Immature natural killer cell (primary cell): ENCODE measurements around the gene MCF2L. TPM values are rescaled to one million over a fixed set of nuclear protein-coding genes. Genes with fewer than 3 reads are reported as not detected.

Experiments used
- DNase-seq, 3 donors: peaks; one replicate each; pipeline ENCODE4 v3.0.0; 2022; ENCODE audit warnings: mixed read lengths in 1 of 3
- H3K27ac Mint-ChIP-seq, 6 donors: one replicate each; pipeline ENCODE4 v1.8.0; 2020; ENCODE audit warnings: mixed read lengths in 6 of 6, mild to moderate bottlenecking in 5 of 6, inconsistent platforms in 4 of 6, moderate library complexity in 3 of 6
- H3K27me3 Mint-ChIP-seq, 3 donors: one replicate each; pipeline ENCODE4 v1.8.0; 2020 to 2021; ENCODE audit warnings: low read depth in 3 of 3, mild to moderate bottlenecking in 3 of 3, mixed read lengths in 3 of 3, moderate library complexity in 3 of 3, inconsistent platforms in 1 of 3
- H3K36me3 Mint-ChIP-seq, 3 donors: one replicate each; pipeline ENCODE4 v1.8.0; 2020; ENCODE audit warnings: mixed read lengths in 3 of 3, inconsistent platforms in 2 of 3, mild to moderate bottlenecking in 2 of 3
- H3K4me1 Mint-ChIP-seq, 2 donors: one replicate each; pipeline ENCODE4 v1.8.0; 2020; ENCODE audit warnings: inconsistent platforms in 2 of 2, mild to moderate bottlenecking in 2 of 2, mixed read lengths in 2 of 2, moderate library complexity in 1 of 2
- H3K4me3 Mint-ChIP-seq, 5 donors: one replicate each; pipeline ENCODE4 v1.8.0; 2020; ENCODE audit warnings: mild to moderate bottlenecking in 5 of 5, mixed read lengths in 5 of 5, inconsistent platforms in 3 of 5, moderate library complexity in 3 of 5
- H3K9me3 Mint-ChIP-seq, 6 donors: one replicate each; pipeline ENCODE4 v1.8.0; 2020; ENCODE audit warnings: mild to moderate bottlenecking in 6 of 6, mixed read lengths in 6 of 6, inconsistent platforms in 4 of 6, moderate library complexity in 3 of 6
- polyA plus RNA-seq, 3 donors: library from polyadenylated mRNA; unstranded; fragments of 300-500 nt; fragmentation: Illumina TruSeq; gene quantifications; one replicate each; pipeline ENCODE4 v1.2.3, GENCODE V29; 2021

The MCF2L gene
- polyA plus RNA-seq, 3 donors from 2014 or later: 0.82 TPM; not detected in 2

DNA sequence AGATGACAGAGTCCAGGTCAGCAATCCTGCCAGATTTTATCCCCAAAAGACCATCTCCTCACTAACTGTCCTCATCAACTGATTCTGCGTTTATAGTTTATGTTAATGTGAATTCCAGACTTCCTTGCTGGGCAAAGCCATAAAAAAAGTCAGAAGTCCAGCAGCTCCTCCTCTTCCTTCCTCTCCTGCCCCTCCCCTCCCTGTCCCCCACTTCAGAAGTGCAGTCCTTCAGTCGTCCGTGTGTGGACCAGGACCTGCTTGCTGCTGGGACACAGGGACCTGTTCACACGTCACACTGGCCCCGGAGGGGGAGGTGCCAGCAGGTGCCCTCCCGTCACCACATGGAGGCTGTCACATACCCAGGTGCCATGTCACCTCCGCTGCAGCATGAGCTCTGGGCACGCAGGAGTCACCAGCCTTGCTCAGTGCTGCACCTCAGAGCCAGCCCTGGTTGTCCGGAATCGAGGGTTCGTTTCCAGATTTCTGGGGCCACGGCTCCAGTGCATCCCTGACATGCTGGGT is 4.0 kb upstream of the MCF2L start:
- Mint-ChIP-seq H3K9me3 (no peaks in the 10 kb centered on the region), H3K4me1 (peaks cover 15 to 17% of the 10 kb centered on the region in 2 donors), H3K36me3 (no peaks in the 10 kb centered on the region), H3K27me3 (peaks cover 8 to 12% (median 11%) of the 10 kb centered on the region in 3 donors), H3K4me3 (no peak overlapping the region), H3K27ac (no peak overlapping the region)
- DNase-seq: no peak

DNA sequence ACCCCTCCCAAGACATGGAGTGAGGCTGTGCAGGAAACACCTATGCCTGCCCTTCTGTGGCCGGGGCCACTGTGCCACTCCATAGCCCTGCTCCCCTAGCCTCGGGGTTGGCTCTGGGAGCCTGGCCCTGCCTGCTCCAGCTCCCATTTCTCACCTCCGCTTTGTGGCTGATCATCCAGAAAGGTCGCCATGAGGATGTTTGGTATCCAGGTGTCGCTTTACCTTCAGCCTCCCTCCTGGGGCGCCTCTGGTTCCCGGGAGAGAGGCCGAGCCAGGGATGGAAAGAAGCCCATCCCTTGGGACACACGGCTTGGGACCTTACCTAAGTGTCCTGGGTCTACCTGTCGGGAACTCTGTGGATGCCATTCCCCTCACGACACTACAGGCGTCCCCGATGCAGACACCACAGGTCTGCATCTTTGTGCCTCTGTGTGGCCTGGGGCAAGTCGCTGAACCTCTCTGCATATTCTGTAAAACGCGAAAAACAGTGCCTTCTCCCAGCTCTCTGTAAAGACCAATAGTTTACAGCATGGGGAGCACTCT is 3.4 kb upstream of the MCF2L start:
- peak overlapping the region in 3 of 5 donors; percentile 7 to 19 (median 8) for H3K4me3 Mint-ChIP-seq

DNA sequence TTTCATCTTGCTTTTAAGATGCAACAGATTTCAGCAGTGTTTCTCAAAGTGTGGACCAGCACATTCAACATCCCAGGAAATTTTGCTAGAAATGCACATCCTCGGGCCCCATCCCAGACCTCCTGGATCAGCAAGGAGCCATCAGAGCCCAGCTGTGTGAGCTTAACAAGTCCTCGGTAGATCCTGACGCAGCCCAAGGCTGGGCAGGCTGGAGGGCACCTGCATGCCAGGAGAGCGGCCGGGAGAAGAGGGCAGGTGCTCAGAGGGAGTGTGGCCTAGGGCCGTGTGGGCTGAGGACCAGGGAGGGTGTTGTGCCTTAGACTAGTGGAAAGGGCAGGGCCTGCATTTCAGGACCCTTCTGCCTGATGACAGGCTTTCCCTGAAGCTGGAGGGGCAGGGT is 2.2 kb upstream of the MCF2L start:
- Mint-ChIP-seq H3K9me3 (no peaks in the 10 kb centered on the region), H3K36me3 (no peaks in the 10 kb centered on the region), H3K4me3 (peak overlapping the region in 1 of 5 donors; percentile 7), H3K27ac (no peak overlapping the region), H3K27me3 (peaks cover 11 to 16% (median 15%) of the 10 kb centered on the region in 3 donors), H3K4me1 (peaks cover 20% of the 10 kb centered on the region in 2 donors)
- no peak for DNase-seq

More for the DNA sequence above, 3.4 kb upstream of the MCF2L start:
- Mint-ChIP-seq H3K4me1 (peaks cover 20% of the 10 kb centered on the region in 2 donors), H3K27me3 (peaks cover 11 to 17% (median 14%) of the 10 kb centered on the region in 3 donors), H3K36me3 (no peaks in the 10 kb centered on the region), H3K27ac (no peak overlapping the region), H3K9me3 (no peaks in the 10 kb centered on the region)
- DNase-seq: no peak

DNA sequence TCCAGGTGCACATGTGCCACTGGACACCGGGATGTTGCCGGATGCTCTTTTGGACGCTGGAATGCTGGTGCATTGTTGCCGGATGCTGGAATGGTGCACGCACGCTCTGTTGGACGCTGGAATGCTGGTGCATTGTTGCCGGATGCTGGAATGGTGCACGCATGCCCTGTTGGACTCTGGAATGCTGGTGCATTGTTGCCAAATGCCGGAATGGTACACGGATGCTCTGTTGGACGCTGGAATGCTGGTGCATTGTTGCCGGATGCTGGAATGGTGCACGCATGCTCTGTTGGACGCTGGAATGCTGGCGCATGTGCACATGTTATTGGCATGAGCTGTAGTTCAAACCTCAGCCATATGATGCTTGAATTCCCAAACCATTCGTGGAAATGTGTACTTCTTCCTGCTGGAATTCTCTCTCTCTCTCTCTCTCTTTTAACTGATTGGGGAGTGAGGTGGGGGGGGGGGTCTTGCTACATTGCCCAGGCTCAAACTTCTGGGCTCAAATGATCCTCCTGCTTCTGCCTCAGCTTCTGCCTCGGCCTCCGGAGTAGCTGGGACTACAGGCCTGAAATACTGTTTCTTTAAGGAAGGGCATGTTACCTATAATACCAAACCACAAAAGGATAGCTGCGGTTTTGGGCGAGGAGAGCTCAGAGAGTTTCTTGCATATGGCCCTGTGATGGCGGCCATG is 1.2 kb upstream of the MCF2L start:
- Mint-ChIP-seq H3K27me3 (peaks cover 11 to 16% (median 16%) of the 10 kb centered on the region in 3 donors), H3K9me3 (no peaks in the 10 kb centered on the region)

DNA sequence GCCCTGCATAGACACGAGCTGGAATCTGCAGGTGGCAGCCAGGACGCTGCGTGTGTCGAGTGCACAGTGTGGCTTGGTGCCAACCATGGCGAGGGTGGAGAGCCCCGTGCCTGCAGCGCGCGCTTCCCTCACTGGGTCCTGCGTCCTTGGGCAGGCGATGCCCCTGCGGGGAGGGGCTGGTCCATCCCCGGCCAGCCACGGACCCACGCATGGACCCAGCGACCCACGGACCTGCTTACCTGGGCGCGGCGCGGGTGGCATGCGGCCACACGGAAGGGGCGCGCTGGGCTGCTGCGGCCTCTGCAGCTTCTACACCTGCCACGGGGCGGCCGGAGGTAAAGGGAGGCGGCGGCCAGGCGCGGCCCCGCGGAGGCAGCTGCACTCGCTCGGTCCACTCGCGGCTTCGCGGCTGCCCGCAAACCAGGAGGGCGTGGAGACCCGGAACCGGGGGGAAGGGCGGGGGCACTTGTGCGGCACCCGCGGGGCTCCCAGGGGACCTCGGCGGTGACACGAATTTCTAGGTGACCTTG is 569 bp upstream of the MCF2L start:
- peaks cover 0 to 4% (median 0%) of the 10 kb centered on the region in 3 donors for H3K36me3 Mint-ChIP-seq
- peaks cover 11 to 16% (median 16%) of the 10 kb centered on the region in 3 donors for H3K27me3 Mint-ChIP-seq
- peak overlapping the region in 2 of 6 donors; percentile 62 to 64 for H3K27ac Mint-ChIP-seq
- H3K4me3 Mint-ChIP-seq: peak overlapping the region; percentile 63 to 80 (median 75)
- peaks cover 20% of the 10 kb centered on the region in 2 donors for H3K4me1 Mint-ChIP-seq
- no peaks in the 10 kb centered on the region for H3K9me3 Mint-ChIP-seq
- DNase-seq: peak; percentile 17 to 57 (median 51)

More for the DNA sequence above, 1.2 kb upstream of the MCF2L start:
- Mint-ChIP-seq H3K4me1 (peaks cover 20% of the 10 kb centered on the region in 2 donors), H3K4me3 (peak overlapping the region; percentile 63 to 80 (median 75)), H3K36me3 (peaks cover 0 to 4% (median 0%) of the 10 kb centered on the region in 3 donors), H3K27ac (peak overlapping the region in 2 of 6 donors; percentile 62 to 65)
- DNase-seq: no peak

DNA sequence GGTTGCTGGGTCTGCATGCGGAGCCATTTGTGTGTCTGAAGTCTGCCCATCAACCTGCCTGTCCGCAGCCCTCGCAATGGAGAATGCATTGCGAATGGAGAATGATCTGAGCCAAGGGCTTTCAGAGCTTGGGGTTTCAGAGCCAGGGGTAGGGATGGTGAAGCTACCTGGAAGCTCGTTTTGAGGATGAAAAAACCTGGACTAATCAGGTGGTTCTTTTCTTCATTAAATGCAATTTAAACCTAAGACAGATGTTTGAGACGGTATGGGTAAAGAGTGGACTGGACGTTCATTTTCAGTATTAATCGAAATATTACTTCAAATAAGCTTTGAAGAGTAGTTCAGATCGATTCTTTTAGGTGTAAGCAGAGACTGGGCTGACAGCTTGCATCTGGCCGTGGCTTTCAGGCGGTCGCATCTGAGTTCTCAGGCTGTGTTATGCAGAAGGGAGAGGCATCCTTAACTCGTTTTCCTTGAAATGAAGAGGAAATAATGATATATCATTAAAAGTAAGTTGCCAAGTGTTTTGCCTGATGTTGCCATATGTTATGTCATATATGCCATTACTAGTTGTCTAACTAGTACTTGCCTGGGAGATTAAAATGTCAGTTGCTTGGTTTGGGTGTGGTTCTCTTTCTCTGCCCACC is 801 bp downstream of the MCF2L start:
- peaks cover 0 to 1% (median 0%) of the 10 kb centered on the region in 6 donors for H3K9me3 Mint-ChIP-seq
- H3K4me3 Mint-ChIP-seq: peak overlapping the region; percentile 83 to 92 (median 87)
- no peak for DNase-seq
- peaks cover 20% of the 10 kb centered on the region in 2 donors for H3K4me1 Mint-ChIP-seq
- peaks cover 0 to 4% (median 0%) of the 10 kb centered on the region in 3 donors for H3K36me3 Mint-ChIP-seq
- H3K27me3 Mint-ChIP-seq: peaks cover 11 to 16% (median 15%) of the 10 kb centered on the region in 3 donors
- peak overlapping the region in 5 of 6 donors; percentile 63 to 86 (median 75) for H3K27ac Mint-ChIP-seq

DNA sequence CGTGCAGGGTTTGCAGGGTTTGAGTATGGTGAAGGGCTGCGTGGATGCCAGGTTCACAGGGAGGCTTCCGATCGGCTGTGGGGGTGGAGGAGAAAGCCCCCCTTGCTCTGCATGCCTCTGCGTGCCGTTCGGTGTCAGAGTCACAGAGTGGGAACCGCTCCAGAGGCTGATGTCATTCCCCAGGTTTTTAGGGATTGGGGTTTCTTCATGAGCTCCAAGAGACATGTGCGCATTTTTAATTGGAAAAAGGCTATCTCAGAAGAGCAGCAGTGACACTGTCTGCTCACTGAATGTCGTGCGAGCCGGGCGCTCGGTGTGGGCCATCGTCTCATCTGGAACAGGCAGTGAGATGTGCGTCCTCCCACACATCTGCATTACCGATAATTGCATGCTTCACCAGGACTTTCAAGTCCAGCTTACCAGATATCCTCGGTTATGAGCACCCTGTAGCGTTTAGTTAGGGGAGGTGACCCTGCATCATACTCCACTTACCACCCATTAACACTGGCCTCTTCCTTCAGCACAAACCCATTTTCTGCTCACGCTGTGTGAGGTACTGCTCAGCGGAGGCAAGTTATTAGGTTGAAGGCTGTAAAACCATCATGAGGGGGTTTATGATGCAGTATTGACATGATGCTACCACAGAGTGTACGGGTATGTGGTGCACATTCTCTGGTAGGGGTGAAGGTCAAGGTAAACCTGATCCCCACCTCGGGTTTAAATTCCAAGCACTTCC is 1.7 kb downstream of the MCF2L start:
- H3K9me3 Mint-ChIP-seq: peaks cover 0 to 1% (median 0%) of the 10 kb centered on the region in 6 donors
- peaks cover 0 to 4% (median 0%) of the 10 kb centered on the region in 3 donors for H3K36me3 Mint-ChIP-seq
- peaks cover 11 to 19% (median 15%) of the 10 kb centered on the region in 3 donors for H3K27me3 Mint-ChIP-seq
- H3K4me1 Mint-ChIP-seq: peaks cover 20% of the 10 kb centered on the region in 2 donors
- no peak for DNase-seq
- H3K4me3 Mint-ChIP-seq: peak overlapping the region in 3 of 5 donors; percentile 34 to 92 (median 85)
- peak overlapping the region in 1 of 6 donors; percentile 18 for H3K27ac Mint-ChIP-seq

DNA sequence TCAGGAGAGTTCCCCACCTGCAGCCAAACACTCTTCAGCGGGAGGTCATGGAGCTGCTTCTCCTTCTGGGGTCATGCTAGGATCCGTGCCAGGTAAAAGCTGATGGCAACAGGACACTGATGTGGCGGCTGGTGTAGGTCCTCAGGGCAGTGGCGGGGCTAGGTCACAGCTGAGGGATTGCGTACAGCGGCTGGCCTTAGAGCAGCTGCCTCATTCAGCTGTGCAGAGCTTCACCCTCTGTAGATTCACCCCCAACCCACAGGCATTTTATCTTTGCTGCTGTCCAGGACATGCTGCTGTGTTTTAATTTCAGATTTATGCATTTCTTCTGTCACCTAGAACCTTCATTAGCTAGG is 2.3 kb downstream of the MCF2L start:
- peaks cover 0 to 1% (median 0%) of the 10 kb centered on the region in 6 donors for H3K9me3 Mint-ChIP-seq
- no peak for DNase-seq
- peaks cover 11 to 22% (median 16%) of the 10 kb centered on the region in 3 donors for H3K27me3 Mint-ChIP-seq
- peak overlapping the region in 1 of 5 donors; percentile 29 for H3K4me3 Mint-ChIP-seq
- H3K36me3 Mint-ChIP-seq: peaks cover 0 to 4% (median 0%) of the 10 kb centered on the region in 3 donors
- no peak overlapping the region for H3K27ac Mint-ChIP-seq
- peaks cover 18 to 20% of the 10 kb centered on the region in 2 donors for H3K4me1 Mint-ChIP-seq

DNA sequence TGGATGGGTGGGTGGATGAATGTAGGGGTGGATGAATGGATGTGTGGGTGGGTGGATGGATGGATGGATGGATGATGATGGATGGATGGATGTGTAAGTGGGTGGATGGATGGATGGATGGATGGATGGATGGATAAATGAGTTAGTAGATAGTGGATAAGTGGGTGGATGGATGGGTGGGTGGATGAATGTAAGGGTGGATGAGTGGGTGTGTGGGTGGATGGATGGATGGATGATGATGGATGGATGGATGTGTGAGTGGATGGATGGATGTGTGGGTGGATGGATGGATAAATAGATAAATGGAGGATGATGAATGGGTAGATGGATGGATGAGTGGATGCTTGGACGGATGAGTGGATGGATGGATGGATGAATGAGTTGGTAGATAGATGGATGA is 3.2 kb downstream of the MCF2L start:
- Mint-ChIP-seq H3K36me3 (peaks cover 0 to 4% (median 0%) of the 10 kb centered on the region in 3 donors), H3K4me1 (peaks cover 18 to 20% of the 10 kb centered on the region in 2 donors), H3K27ac (no peak overlapping the region), H3K9me3 (peaks cover 0 to 1% (median 0%) of the 10 kb centered on the region in 6 donors), H3K4me3 (no peak overlapping the region), H3K27me3 (peaks cover 15 to 22% (median 16%) of the 10 kb centered on the region in 3 donors)
- no peak for DNase-seq

DNA sequence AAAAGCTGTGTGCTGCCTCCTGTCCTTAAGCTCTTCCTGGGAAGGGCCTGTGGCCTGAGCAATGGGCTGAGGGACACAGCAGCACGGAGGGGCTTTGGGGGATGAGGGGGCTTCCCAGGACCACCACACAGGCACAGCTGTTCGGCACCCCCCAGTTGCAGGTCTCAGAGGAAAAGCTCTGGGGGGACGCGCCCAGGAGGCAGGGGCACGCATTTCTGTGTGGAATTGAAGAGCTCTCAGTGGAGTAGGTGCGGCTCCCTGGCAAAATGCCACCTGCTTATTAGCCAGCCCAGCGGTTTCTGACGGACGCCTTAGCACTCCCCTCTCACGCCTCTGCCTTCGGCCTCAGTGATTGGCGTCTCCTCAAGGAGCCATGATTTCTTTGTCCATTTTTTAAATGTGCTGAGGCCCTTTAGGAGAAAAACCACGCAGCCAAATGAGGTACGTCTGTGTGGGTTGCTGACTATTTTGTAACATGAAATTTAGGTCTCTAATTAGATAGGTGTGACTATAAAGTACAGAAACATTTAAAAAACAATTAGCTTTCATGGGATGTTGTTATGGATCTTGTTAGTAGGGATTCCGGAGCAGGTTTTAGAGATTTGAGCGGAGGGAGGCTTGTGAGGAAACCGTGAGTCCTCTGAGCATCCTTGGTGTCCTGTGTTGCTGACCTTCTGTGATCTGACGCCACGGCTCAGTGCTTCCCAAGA is 4.0 kb downstream of the MCF2L start:
- peaks cover 0 to 1% (median 0%) of the 10 kb centered on the region in 6 donors for H3K9me3 Mint-ChIP-seq
- H3K27ac Mint-ChIP-seq: no peak overlapping the region
- peaks cover 16 to 18% of the 10 kb centered on the region in 2 donors for H3K4me1 Mint-ChIP-seq
- no peak for DNase-seq
- peaks cover 15 to 21% (median 18%) of the 10 kb centered on the region in 3 donors for H3K27me3 Mint-ChIP-seq
- peaks cover 0 to 4% (median 0%) of the 10 kb centered on the region in 3 donors for H3K36me3 Mint-ChIP-seq
- no peak overlapping the region for H3K4me3 Mint-ChIP-seq

DNA sequence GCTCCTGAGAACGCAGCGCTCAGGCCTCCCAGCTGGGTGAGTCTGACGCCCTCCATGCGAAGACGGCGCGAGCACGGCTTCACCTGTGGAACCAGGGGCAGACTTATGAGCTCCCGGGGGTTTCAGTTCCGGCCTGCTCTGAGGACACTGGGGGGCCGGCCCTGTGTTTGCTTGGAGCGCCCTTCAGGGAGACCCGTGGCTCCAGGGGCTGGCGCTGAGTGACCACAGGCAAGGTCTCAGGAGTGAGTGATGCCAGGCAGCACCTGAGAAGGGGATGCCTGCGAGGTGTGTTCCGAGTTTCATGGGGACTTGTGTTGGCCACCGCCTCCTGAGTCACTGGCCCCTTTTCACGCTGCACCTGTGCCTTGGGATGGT is 4.5 kb downstream of the MCF2L start:
- H3K27ac Mint-ChIP-seq: no peak overlapping the region
- no peak for DNase-seq
- peaks cover 0 to 4% (median 0%) of the 10 kb centered on the region in 3 donors for H3K36me3 Mint-ChIP-seq
- no peak overlapping the region for H3K4me3 Mint-ChIP-seq
- peaks cover 0 to 1% (median 0%) of the 10 kb centered on the region in 6 donors for H3K9me3 Mint-ChIP-seq
- peaks cover 13 to 15% of the 10 kb centered on the region in 2 donors for H3K4me1 Mint-ChIP-seq
- peaks cover 13 to 19% (median 18%) of the 10 kb centered on the region in 3 donors for H3K27me3 Mint-ChIP-seq

DNA sequence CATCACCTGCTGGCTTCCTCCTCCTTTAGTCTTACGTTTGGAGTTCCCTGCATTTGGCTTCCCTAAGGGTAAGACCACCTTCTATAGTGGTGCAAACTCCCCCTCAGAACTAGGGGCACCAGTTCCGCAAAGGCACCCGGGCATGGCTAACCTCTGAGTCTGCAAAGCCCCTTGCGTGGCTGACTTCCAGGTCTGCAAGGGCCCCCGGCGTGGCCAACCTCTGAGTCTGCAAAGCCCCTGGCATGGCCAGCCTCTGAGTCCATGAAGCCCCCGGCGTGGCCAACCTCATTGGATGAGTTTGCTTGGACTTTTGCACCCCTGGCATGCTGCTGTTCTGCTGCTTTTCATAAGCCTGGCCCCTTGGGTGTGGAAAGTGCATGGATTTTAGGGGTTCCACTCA is 5.1 kb downstream of the MCF2L start:
- Mint-ChIP-seq H3K4me3 (no peak overlapping the region), H3K9me3 (peaks cover 0 to 1% (median 0%) of the 10 kb centered on the region in 6 donors)

More for the DNA sequence above, 5.1 kb downstream of the MCF2L start:
- H3K27ac Mint-ChIP-seq: no peak overlapping the region
- peaks cover 13 to 24% (median 18%) of the 10 kb centered on the region in 3 donors for H3K27me3 Mint-ChIP-seq
- no peak for DNase-seq
- H3K36me3 Mint-ChIP-seq: peaks cover 0 to 4% (median 0%) of the 10 kb centered on the region in 3 donors
- peaks cover 12 to 13% of the 10 kb centered on the region in 2 donors for H3K4me1 Mint-ChIP-seq
